Smooth muscle cell (in vitro differentiated cells): ENCODE data around the gene SOD3. TPM values are rescaled to one million over a fixed set of nuclear protein-coding genes. Genes with fewer than 3 reads are reported as not detected.
A peak's percentile ranks its signal among the peaks of the same experiment; 100 is the strongest.

Experiments
- DNase-seq: peaks from one replicate; lab custom pipeline; 2025; ENCODE audit not compliant: unreplicated experiment; lab: John Stamatoyannopoulos, UW
- H2AFZ ChIP-seq: fragments of 200-600 bp; sonication (generic); 2 replicates; pipeline ENCODE4 v1.6.0; 2016; ENCODE audit warnings: antibody characterized with exemption, low read depth, mild to moderate bottlenecking
- H3F3A ChIP-seq: fragments of 200-600 bp; sonication (generic); 2 replicates; pipeline ENCODE4 v1.6.0; 2017; ENCODE audit warnings: antibody characterized with exemption, low read depth
- H3K27ac ChIP-seq: fragments of 200-600 bp; sonication (generic); 2 replicates; pipeline ENCODE4 v1.5.1; 2016; ENCODE audit warnings: low read depth, mild to moderate bottlenecking
- H3K27me3 ChIP-seq: fragments of 200-600 bp; sonication (generic); 2 replicates; pipeline ENCODE4 v1.6.1; 2016; ENCODE audit warnings: low read depth, mild to moderate bottlenecking
- H3K36me3 ChIP-seq: fragments of 200-600 bp; sonication (generic); 2 replicates; pipeline ENCODE4 v1.5.1; 2016; ENCODE audit warnings: low read depth
- H3K4me1 ChIP-seq: fragments of 200-600 bp; sonication (generic); 2 replicates; pipeline ENCODE4 v1.5.1; 2016; ENCODE audit warnings: low read depth
- H3K4me2 ChIP-seq: fragments of 200-600 bp; sonication (generic); 2 replicates; pipeline ENCODE4 v1.6.0; 2016; ENCODE audit warnings: mild to moderate bottlenecking
- H3K4me3 ChIP-seq: fragments of 200-600 bp; sonication (generic); 2 replicates; pipeline ENCODE4 v1.5.1; 2016; ENCODE audit warnings: mild to moderate bottlenecking
- H3K79me2 ChIP-seq: fragments of 200-600 bp; sonication (generic); 2 replicates; pipeline ENCODE4 v1.6.0; 2016; ENCODE audit warnings: low read depth, mild to moderate bottlenecking
- H3K9ac ChIP-seq: fragments of 200-600 bp; sonication (generic); 2 replicates; pipeline ENCODE4 v1.6.0; 2016; ENCODE audit warnings: low read depth
- H3K9me3 ChIP-seq: fragments of 200-600 bp; sonication (generic); replicated peaks from 2 replicates; pipeline ENCODE4 v1.5.1; 2016; ENCODE audit warnings: low read depth
- H4K20me1 ChIP-seq: fragments of 200-600 bp; sonication (generic); 2 replicates; pipeline ENCODE4 v1.6.0; 2016; ENCODE audit warnings: low read depth
- WGBS: methylation state at CpG from one replicate; pipeline ENCODE4 v1.1.7; 2016; ENCODE audit warnings: low lambda C conversion rate; 5-methylcytosine and 5-hydroxymethylcytosine counted together
- polyA plus RNA-seq: library from polyadenylated mRNA; unstranded; fragments of >200 nt; fragmentation: Nextera tagmentation; extraction: Ambion mirVana; gene quantifications from 2 replicates; pipeline ENCODE4 v1.2.1, GENCODE V29; 2016
- total RNA-seq: library from RNA; depleted of rRNA; stranded (reverse); fragments of >200 nt; gene quantifications from 2 replicates; pipeline ENCODE4 v1.2.3, GENCODE V29; 2014
- TF ChIP-seq, protein P1 (sequence below): fragments of 200-600 bp; sonication (generic); IDR thresholded peaks from 2 replicates; pipeline ENCODE4 v1.5.1; 2017; ENCODE audit warnings: borderline replicate concordance, mild to moderate bottlenecking, antibody characterized with exemption; ENCODE audit not compliant: insufficient read depth, poor library complexity, severe bottlenecking

Gene SOD3, protein sequence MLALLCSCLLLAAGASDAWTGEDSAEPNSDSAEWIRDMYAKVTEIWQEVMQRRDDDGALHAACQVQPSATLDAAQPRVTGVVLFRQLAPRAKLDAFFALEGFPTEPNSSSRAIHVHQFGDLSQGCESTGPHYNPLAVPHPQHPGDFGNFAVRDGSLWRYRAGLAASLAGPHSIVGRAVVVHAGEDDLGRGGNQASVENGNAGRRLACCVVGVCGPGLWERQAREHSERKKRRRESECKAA
- total RNA-seq = 24.4 and 29.8 TPM in 2 replicates
- polyA plus RNA-seq = 60.9 and 71.9 TPM in 2 replicates

- H3K9ac ChIP-seq = peak within 1 kb of the TSS; percentile 49
- peak within 1 kb of the TSS; percentile 36 for H3K4me3 ChIP-seq
- no peaks in the 10 kb centered on the region for H3K79me2 ChIP-seq
- 18% methylated on average over 21 of the region's 21 CpGs for whole genome bisulfite sequencing
- peaks cover 20% of the 10 kb centered on the region for H3K27me3 ChIP-seq
- TF ChIP-seq, protein P1, sequence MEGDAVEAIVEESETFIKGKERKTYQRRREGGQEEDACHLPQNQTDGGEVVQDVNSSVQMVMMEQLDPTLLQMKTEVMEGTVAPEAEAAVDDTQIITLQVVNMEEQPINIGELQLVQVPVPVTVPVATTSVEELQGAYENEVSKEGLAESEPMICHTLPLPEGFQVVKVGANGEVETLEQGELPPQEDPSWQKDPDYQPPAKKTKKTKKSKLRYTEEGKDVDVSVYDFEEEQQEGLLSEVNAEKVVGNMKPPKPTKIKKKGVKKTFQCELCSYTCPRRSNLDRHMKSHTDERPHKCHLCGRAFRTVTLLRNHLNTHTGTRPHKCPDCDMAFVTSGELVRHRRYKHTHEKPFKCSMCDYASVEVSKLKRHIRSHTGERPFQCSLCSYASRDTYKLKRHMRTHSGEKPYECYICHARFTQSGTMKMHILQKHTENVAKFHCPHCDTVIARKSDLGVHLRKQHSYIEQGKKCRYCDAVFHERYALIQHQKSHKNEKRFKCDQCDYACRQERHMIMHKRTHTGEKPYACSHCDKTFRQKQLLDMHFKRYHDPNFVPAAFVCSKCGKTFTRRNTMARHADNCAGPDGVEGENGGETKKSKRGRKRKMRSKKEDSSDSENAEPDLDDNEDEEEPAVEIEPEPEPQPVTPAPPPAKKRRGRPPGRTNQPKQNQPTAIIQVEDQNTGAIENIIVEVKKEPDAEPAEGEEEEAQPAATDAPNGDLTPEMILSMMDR = no peak
- no peaks in the 10 kb centered on the region for H4K20me1 ChIP-seq
- H3K4me2 ChIP-seq = peak within 1 kb of the TSS; percentile 84
- H2AFZ ChIP-seq = peak within 1 kb of the TSS; percentile 59
- peaks cover 10% of the 10 kb centered on the region for H3K4me1 ChIP-seq
- peaks cover 9% of the 10 kb centered on the region for H3F3A ChIP-seq
- DNase-seq = peak; percentile 45
- H3K9me3 ChIP-seq = no peaks in the 10 kb centered on the region
- H3K27ac ChIP-seq = peak within 1 kb of the TSS; percentile 84
- H3K36me3 ChIP-seq = no peaks in the 10 kb centered on the region
These were observed at the start of gene SOD3 for GRCh38 chr4:24794916-24795665. TSS of gene SOD3 (plus strand) at chr4:24795573. CDS start at chr4:24799522, 3,949 bp downstream.

DNA sequence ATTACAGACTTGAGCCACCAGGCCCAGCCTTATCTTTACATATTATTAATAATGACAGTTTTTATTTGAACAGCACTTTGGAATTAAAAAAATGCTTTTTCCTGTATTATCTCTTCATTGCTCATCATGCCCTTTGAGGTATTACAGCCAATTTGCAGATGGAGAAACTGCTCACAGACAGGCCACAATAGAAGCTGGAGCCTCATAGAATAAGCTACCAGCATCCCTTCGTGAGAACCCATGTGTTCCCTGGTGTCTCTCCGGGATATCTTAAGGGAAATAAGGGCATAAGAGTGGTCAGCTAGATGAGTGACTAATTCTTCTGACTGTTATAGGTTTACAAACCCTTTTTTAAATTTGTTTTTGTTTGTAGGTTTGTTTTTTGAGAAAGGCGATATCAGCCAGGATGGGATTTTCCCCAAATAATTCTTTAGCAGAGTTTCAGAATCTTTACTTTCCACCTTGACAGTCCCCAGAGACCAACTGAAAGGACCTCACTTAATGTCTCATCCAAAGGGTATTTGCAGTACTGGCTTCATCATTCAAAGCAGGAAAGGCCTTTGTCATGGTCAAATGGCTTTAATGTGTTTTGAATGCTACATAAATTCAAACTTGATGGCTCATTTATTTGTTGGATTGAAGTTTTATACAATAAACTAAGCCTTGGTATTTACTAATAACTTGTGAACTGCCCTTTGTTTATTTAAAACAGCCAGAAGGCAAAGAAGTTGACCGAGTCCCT, 48.0 kb upstream of the SOD3 start:
- H3K36me3 ChIP-seq = no peaks in the 10 kb centered on the region
- DNase-seq = no peak
- no peaks in the 10 kb centered on the region for H3K79me2 ChIP-seq
- H3K4me1 ChIP-seq = peaks cover 12% of the 10 kb centered on the region
- H3K9me3 ChIP-seq = no peaks in the 10 kb centered on the region
- no peak overlapping the region for H3K4me2 ChIP-seq
- H4K20me1 ChIP-seq = no peaks in the 10 kb centered on the region
- no peak overlapping the region for H3K4me3 ChIP-seq
- no peaks in the 10 kb centered on the region for H3F3A ChIP-seq
- H3K27me3 ChIP-seq = no peaks in the 10 kb centered on the region
- no peak overlapping the region for H2AFZ ChIP-seq
- TF ChIP-seq, protein P1 = no peak
- no peak overlapping the region for H3K9ac ChIP-seq
- WGBS = 80% methylated on average over 4 of the region's 4 CpGs
- no peak overlapping the region for H3K27ac ChIP-seq

GRCh38 chr4:24748023-24748422, 47.4 kb upstream of the SOD3 start:
- DNase-seq = no peak
- no peak overlapping the region for H3K9ac ChIP-seq
- no peaks in the 10 kb centered on the region for H3K79me2 ChIP-seq
- no peaks in the 10 kb centered on the region for H3F3A ChIP-seq
- H4K20me1 ChIP-seq = no peaks in the 10 kb centered on the region
- 91% methylated on average over 4 of the region's 4 CpGs for WGBS
- H3K27me3 ChIP-seq = no peaks in the 10 kb centered on the region
- H2AFZ ChIP-seq = no peak overlapping the region
- H3K27ac ChIP-seq = no peak overlapping the region
- peaks cover 12% of the 10 kb centered on the region for H3K4me1 ChIP-seq
- no peak overlapping the region for H3K4me2 ChIP-seq
- TF ChIP-seq, protein P1 = no peak
- H3K4me3 ChIP-seq = no peak overlapping the region
- H3K9me3 ChIP-seq = no peaks in the 10 kb centered on the region
- H3K36me3 ChIP-seq = no peaks in the 10 kb centered on the region
